ENCODE data around the gene CNTN5.

Gene CNTN5

GRCh38 chr11:100174881-100175280 lies 1154.1 kb downstream of the CNTN5 start:
- no peak for TF ChIP-seq RAD21 (IDR thresholded peaks at IDR 0.05; ENCODE audit: low read depth)
- TF ChIP-seq CEBPB (IDR thresholded peaks at IDR 0.05), result no peak
- TF ChIP-seq TCF12 (IDR thresholded peaks at IDR 0.05; ENCODE audit: low read depth), result no peak
- no peak for TF ChIP-seq ZBTB7A (IDR thresholded peaks at IDR 0.05; ENCODE audit: low read depth)
- no peak for TF ChIP-seq REST (IDR thresholded peaks at IDR 0.05; ENCODE audit: low read depth)
- no peak for TF ChIP-seq EGR1 (IDR thresholded peaks at IDR 0.05)
- no peak for TF ChIP-seq TEAD4 (IDR thresholded peaks at IDR 0.05)

- TF ChIP-seq ZBTB7A (IDR thresholded peaks at IDR 0.05; ENCODE audit: low read depth), result no peak
- TF ChIP-seq EGR1 (IDR thresholded peaks at IDR 0.05), result no peak
- TF ChIP-seq USF1 (IDR thresholded peaks at IDR 0.05), result no peak
- TF ChIP-seq TEAD4 (IDR thresholded peaks at IDR 0.05), result no peak
- TF ChIP-seq CEBPB (IDR thresholded peaks at IDR 0.05), result no peak
- no peak for TF ChIP-seq TAF1 (IDR thresholded peaks at IDR 0.05; ENCODE audit: low read depth)
- TF ChIP-seq YY1 (IDR thresholded peaks at IDR 0.05; ENCODE audit: low read depth), result no peak
- no peak for TF ChIP-seq MAX (IDR thresholded peaks at IDR 0.05)
Observed at GRCh38 chr11:100176456-100176855, 1155.7 kb downstream of the CNTN5 start.

GRCh38 chr11:100177651-100178050 lies 1156.9 kb downstream of the CNTN5 start:
- TF ChIP-seq CEBPB (IDR thresholded peaks at IDR 0.05) (no peak), RAD21 (IDR thresholded peaks at IDR 0.05; ENCODE audit: low read depth) (no peak), TCF12 (IDR thresholded peaks at IDR 0.05; ENCODE audit: low read depth) (no peak), FOXM1 (IDR thresholded peaks at IDR 0.05; ENCODE audit: borderline replicate concordance, low read depth) (no peak), TAF1 (IDR thresholded peaks at IDR 0.05; ENCODE audit: low read depth) (no peak), ZBTB7A (IDR thresholded peaks at IDR 0.05; ENCODE audit: low read depth) (no peak), TEAD4 (IDR thresholded peaks at IDR 0.05) (no peak), REST (IDR thresholded peaks at IDR 0.05; ENCODE audit: low read depth) (no peak), CREB1 (IDR thresholded peaks at IDR 0.05; ENCODE audit: low read depth) (no peak), NFIC (IDR thresholded peaks at IDR 0.05) (no peak), MAX (IDR thresholded peaks at IDR 0.05) (no peak), YY1 (IDR thresholded peaks at IDR 0.05; ENCODE audit: low read depth) (no peak), USF1 (IDR thresholded peaks at IDR 0.05) (no peak)

- TF ChIP-seq EP300 (IDR thresholded peaks at IDR 0.05; ENCODE audit: borderline replicate concordance) (no peak), TCF12 (IDR thresholded peaks at IDR 0.05; ENCODE audit: low read depth) (no peak), EGR1 (IDR thresholded peaks at IDR 0.05) (no peak), REST (IDR thresholded peaks at IDR 0.05; ENCODE audit: low read depth) (no peak), TAF1 (IDR thresholded peaks at IDR 0.05; ENCODE audit: low read depth) (no peak), RAD21 (IDR thresholded peaks at IDR 0.05; ENCODE audit: low read depth) (no peak), NFIC (IDR thresholded peaks at IDR 0.05) (no peak), USF1 (IDR thresholded peaks at IDR 0.05) (no peak), YY1 (IDR thresholded peaks at IDR 0.05; ENCODE audit: low read depth) (no peak), FOXM1 (IDR thresholded peaks at IDR 0.05; ENCODE audit: borderline replicate concordance, low read depth) (no peak), MAX (IDR thresholded peaks at IDR 0.05) (no peak), CREB1 (IDR thresholded peaks at IDR 0.05; ENCODE audit: low read depth) (no peak), CEBPB (IDR thresholded peaks at IDR 0.05) (no peak), TEAD4 (IDR thresholded peaks at IDR 0.05) (no peak), ZBTB7A (IDR thresholded peaks at IDR 0.05; ENCODE audit: low read depth) (no peak)
Observed at GRCh38 chr11:100182350-100182749, 1161.6 kb downstream of the CNTN5 start.

All from Ishikawa (cell line).